Fibroblast of gingiva (primary cell): ENCODE data around the gene PPP1R3G.

Experiments
- DNase-seq: peaks from one replicate; pipeline ENCODE4 v3.0.0-alpha.2; 2011; ENCODE audit warnings: low read depth

Gene PPP1R3G

GRCh38 chr6:5094327-5094726 lies 9.2 kb downstream of the PPP1R3G start:
- DNase-seq, result peak; percentile 94

GRCh38 chr6:5095236-5095635 lies 10.1 kb downstream of the PPP1R3G start:
- peak; percentile 23 for DNase-seq

DNA sequence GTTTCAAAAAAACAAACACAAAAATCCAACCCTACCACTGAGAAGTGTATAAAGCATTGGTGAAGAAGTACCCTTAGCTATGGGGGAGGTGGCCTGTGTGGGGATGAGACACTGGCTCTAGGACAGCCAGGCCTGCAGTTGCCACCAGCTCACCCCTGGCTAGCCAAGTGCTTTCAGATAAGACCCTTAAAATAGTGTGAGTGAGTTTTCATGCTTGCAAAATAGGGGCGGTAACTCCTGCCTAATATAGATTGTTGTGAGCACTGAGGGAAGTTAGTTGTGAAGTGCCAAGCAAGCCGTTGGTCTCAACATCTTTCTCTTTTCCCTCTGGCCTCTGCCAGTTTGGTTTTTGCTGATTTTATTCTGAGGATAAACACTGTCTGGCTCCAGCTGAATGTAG lies 11.3 kb downstream of the PPP1R3G start:
- DNase-seq, result no peak

DNA sequence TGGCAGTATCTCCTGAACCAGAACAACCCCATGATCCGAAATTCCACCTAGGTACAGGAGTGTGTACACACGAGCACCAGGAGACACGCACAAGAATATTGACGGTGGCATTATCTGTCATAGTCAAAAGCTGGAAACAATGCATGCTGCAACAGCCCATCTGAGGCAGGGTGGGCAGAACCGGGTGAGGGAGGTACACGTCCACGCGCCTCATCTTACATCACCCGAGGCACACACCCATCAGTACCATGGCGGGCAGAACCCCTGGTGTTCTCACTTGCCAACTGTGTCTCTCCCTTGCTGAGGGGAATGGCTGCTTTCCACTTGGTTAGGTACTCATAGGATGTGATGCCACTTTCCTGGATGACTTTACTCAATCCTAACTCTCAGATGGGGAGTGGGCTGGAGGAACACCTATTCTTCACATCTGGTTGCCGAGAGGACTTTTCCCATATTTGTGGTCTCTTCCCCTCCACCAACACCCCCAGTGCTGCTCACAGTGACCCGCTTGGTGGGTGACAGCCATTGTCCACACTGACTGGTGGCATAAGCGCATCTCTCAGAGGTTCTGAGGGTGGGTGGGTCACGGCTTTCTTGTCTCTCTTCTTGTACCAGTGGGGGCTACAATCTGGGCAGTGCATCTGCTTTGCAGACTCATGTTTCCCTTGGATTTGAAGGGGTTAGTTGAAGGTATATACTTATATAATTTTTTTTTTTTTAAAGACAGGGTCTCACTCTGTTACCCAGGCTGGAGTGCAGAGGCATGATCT lies 13.5 kb downstream of the PPP1R3G start:
- no peak for DNase-seq

DNA sequence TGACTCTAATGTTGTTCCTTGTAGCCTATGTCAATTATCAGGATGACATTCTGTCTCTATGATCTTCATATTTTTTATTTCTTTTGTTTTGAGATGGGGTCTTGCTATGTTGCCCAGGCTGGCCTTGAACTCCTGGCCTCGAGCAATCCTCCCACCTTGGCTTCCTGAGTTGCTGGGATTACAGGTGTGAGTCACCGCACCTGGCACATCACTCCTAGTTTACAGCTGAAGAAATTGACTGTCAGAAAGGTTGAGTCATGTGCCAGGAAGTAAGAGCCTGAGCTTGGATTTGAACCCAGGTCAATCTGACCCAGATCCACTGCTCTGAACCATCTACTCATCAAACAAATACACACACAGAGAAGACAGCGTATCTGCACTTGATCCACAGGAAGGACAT lies 14.4 kb downstream of the PPP1R3G start:
- DNase-seq, result no peak

DNA sequence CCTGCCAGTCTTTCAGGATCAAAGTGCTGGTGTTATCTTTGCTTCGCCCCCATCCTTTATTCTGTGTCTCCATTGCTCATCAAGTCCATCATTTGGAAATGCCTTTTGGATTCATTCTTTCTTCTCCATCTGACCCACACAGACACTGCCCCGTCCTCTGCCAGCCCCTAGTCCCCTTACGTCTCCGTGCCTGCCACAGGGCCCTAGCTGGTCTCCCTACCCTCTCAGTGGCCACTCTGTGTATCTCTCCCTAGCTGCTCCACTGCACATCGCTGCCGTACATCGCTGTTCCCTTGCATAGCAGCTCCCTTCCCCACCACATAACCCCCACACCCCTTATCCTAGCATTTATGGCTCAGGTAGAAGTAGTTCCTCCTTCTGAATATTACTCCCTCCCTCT lies 15.7 kb downstream of the PPP1R3G start:
- no peak for DNase-seq

DNA sequence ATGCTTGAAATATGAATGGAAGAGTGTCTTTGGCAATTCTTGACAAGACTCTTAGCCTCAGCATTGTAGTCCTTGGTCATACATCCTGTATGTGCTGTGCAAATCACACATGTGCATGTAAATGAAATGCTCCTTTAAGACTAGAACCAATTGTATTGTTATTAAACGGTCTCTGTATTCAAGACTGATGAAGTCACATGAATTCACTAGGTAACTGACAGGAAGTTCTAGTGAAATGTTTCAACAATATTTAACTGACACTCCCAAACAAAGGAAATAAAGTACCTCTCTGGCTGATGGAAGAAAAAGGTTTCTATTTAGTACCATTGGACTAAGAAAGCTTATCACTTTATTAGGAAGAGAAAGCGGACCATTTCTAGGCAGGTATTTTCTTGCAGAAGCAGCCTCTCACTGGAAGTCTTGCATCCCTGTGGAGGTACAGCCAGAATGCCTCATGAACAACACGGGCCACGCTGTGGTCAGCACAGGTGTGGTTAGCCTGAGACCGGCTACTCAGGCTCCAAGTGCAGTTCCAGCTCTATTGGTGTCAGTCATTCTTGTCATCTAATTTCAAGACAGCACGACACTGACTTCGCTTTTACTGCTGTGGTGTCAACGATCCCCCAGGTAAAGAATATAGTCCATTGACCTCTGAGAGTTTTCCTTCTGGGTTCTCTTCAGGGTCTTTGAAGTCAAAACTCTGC lies 17.3 kb downstream of the PPP1R3G start:
- DNase-seq, result no peak

DNA sequence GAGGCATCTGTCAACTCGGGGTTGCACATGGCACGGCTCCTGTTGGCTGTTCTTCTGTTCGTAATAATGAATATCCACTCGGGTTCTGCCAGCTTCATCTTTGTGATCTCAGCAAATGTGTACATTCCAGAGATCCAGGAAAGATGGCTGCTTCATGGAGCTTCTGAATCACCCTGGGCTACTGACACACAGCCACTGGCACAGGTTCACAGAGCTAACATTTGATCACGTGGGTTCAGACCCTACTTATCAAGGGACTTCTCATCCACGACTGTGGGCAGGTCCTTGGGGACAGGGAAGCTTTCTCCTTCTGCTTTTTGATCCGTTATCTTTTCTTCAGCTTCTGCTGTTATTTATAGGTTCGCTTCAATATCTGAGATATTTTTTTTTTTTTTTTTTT lies 18.1 kb downstream of the PPP1R3G start:
- DNase-seq, result peak; percentile 49

- DNase-seq, result no peak
Measured at GRCh38 chr6:5104667-5105066, 19.5 kb downstream of the PPP1R3G start.

GRCh38 chr6:5105146-5105545 lies 20.0 kb downstream of the PPP1R3G start:
- DNase-seq, result no peak

DNA sequence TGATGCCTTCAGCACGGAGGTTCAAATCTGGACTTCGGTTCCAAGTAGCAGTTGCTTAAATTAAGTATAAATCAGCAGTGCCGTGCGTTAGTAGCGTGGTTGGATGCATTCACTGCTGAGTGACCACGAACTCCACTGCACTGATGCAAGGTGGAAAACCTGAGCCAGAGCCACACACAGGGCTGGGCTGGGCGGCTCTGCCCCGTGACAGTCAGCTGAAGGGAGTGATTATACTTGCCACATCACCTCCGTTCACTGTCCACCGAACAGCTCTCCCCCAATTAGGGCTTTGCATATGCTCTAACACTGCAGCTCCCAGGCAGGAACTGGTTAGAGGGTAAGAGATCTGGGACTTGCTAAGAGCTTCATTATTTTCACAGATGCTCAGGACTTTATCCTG lies 22.2 kb downstream of the PPP1R3G start:
- no peak for DNase-seq

- DNase-seq, result no peak
Measured at GRCh38 chr6:5108068-5108467, 22.9 kb downstream of the PPP1R3G start.

DNA sequence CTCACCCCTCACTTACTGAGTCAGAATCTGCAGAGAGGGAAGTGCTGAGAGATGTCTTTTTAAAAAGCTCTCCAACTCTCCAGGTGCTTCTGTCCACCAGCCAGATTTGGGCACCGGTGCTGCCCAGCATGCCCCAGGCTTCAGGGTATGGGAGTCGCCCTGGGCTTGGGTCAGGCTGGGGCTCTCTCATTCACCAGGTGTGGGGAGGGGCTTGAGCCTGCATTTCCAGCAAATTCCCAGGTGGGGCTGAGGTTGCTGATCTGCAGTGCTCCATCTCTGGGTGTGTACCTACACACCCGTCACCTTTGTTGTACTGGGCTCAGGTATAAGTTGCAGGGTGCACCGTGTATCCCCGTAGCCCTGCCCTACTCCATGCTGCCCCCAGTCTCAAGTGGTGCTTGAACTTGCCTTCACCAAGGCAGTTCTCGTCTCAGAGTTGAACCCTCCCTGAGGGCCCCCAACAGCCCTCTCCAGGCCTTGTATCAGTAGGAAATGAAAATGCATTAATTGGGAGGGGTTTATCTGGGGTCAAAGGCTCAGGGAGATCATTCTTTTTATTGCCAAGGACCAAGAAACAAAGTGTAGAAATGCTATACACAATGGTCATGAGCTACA lies 23.5 kb downstream of the PPP1R3G start:
- DNase-seq, result no peak

DNA sequence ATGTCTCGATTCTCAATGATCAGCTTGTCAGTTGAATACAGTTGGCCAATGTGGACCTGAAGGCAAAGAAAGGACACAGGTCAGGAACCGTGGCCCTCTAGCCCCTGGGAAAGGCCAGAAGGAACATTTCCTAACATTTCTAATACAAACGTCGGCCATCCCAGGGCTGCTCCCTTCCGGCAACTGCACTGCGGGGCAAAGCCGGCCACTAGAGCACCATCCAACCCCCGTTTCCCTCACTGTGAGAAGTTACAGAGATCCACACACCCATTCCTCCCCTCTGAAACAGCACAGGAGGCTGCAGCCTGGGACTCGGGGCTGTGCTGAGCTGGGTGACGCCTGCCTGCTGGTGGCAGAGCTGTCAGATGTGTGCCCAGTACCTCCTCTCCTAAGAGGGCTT lies 24.3 kb downstream of the PPP1R3G start:
- no peak for DNase-seq

DNA sequence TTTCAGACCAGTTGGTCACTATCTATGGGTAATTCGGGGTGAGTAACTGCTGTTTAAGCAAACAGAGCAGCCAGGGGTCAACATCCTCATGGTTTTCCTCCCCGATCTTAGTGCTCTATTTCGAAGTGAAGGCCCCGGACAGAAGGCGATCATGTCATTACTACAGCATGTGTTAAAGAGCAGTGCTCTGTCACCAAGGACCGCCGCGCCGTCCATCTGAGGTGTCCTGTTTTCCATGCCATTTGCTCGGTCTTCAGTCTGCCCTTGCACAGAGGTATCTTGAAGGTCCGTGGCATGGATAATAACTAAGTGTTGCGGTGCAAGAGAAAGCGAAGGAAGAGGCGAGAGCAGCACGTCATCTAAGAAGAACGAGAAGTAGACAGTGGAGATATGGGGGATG lies 25.1 kb downstream of the PPP1R3G start:
- DNase-seq, result no peak

GRCh38 chr6:5111626-5112025 lies 26.5 kb downstream of the PPP1R3G start:
- no peak for DNase-seq

GRCh38 chr6:5112066-5112799 lies 27.1 kb downstream of the PPP1R3G start:
- peak; percentile 19 for DNase-seq

DNA sequence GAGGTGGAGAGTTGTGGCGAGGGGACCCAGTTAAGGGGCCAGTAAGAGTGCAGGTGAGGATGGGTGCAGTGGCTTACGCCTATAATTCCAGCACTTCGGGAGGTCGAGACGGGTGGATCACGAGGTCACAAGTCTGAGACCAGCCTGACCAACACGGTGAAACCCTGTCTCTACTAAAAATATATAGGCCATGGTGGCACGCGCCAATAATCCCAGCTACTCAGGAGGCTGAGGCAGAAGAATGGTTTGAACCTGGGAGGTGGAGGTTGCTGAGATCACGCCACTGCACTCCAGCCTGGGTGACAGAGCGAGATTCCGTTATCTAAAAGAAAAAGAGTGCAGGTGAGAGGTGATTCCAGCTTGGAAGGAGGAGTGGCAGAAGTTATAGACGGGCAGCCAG lies 28.0 kb downstream of the PPP1R3G start:
- DNase-seq, result no peak

DNA sequence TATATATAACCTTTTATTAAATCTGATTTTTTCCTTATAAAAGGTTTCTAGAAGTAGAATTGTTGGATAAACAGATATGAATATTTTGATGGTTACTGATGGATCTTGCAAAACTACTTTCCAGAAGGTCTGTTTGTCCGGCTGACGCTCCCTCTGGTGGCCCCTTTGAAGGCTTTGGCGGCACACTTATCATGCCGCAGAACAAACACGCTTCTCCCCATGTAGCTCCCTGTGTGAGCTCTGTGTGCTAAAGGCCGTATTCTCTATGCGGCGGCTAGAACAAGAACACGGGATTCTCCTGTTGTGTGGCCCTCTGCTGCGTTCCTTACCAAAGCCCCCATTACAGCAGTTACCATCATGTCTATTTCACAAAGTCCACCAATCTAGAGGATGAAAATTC lies 30.0 kb downstream of the PPP1R3G start:
- DNase-seq, result peak; percentile 74

- DNase-seq, result no peak
Measured at GRCh38 chr6:5116243-5116991, 31.3 kb downstream of the PPP1R3G start.

- no peak for DNase-seq
Measured at GRCh38 chr6:5119090-5119951, 34.2 kb downstream of the PPP1R3G start.
